Right cardiac atrium (tissue), 5 donors: ENCODE results near the gene MYLK. TPM values are rescaled to one million over a fixed set of nuclear protein-coding genes. Genes with fewer than 3 reads are reported as not detected.
A peak's percentile ranks its signal among the peaks of the same experiment; 100 is the strongest.

Experiments used
- ATAC-seq, 2 donors: fragments of 200-7000 bp; cut with Tn5 transposase; one replicate each; pipeline versions ENCODE4 v1.8.0 to v1.9.1; 2020; ENCODE audit warnings: moderate library complexity in 2 of 2, mild to moderate bottlenecking in 1 of 2
- DNase-seq, 3 donors: peaks; one replicate each; pipeline ENCODE4 v3.0.0-alpha.2; 2020
- H3K27ac ChIP-seq: one replicate; pipeline ENCODE4 v1.5.1; 2013; ENCODE audit warnings: mild to moderate bottlenecking, low read length, control low read depth, moderate library complexity
- H3K27me3 ChIP-seq: one replicate; pipeline ENCODE4 v1.6.1; 2013; ENCODE audit not compliant: control insufficient read depth, insufficient read depth
- H3K4me1 ChIP-seq: one replicate; pipeline ENCODE4 v1.6.1; 2013; ENCODE audit warnings: low read length; ENCODE audit not compliant: control insufficient read depth, insufficient read depth
- H3K4me3 ChIP-seq: one replicate; pipeline ENCODE4 v1.5.1; 2013; ENCODE audit warnings: low read length, control low read depth
- H3K9me3 ChIP-seq: one replicate; pipeline ENCODE4 v1.6.1; 2013; ENCODE audit warnings: low read length; ENCODE audit not compliant: control insufficient read depth
- WGBS: extraction: QIAGEN DNeasy Blood & Tissue Kit; methylation state at CpG from one replicate; pipeline ENCODE4 v1.1.7; 2013; 5-methylcytosine and 5-hydroxymethylcytosine counted together
- intact Hi-C, 4 donors: fragments of 100-400 bp; cut with DNase I; formaldehyde crosslinking; loops; one replicate each; pipeline versions ENCODE4 v1.11.0 to v1.14.0; 2022 to 2023
- polyA plus RNA-seq: library from polyadenylated mRNA; stranded (reverse); fragments of 200-250 nt; gene quantifications from one replicate; pipeline ENCODE4 v1.2.3, GENCODE V29; 2013
- total RNA-seq, 4 donors: library from RNA; stranded (reverse); fragmentation: NEBNext Ultra II Directional; extraction: Animal tissue kit (Norgen Biotek cat#: 25700); gene quantifications; one replicate each; pipeline ENCODE4 v1.2.1, GENCODE V29; 2021
- donor health status: healthy with polysubstance abuse.
- donor health status: DM: no; HTN: yes; CAD: no.
- donor health status: DM: no; HTN: no; CAD: no.
- donor health status: DM: no; HTN: yes; CAD: no; lungs with severe emphysema.
- donor health status: DM: yes; HTN: yes; CAD: no.

Gene MYLK
- total and polyA plus RNA-seq, 5 donors, result 27.3 to 645 (median 53.5) TPM

GRCh38 chr3:123597561-123597960 lies 286.6 kb downstream of the MYLK start:
- ATAC-seq (no peak), DNase-seq (no peak)
- no peak overlapping the region for H3K27ac ChIP-seq
- 95% methylated on average over 4 of the region's 4 CpGs for WGBS
- intact Hi-C loops, result no loop called here
- no peak overlapping the region for H3K4me3 ChIP-seq
- H3K27me3 ChIP-seq, result no peaks in the 10 kb centered on the region
- H3K9me3 ChIP-seq, result no peaks in the 10 kb centered on the region
- peaks cover 2% of the 10 kb centered on the region for H3K4me1 ChIP-seq

- H3K4me1 ChIP-seq, result peaks cover 2% of the 10 kb centered on the region
- 47% methylated on average over 5 of the region's 5 CpGs for WGBS
- no peak for ATAC-seq
- H3K27ac ChIP-seq, result no peak overlapping the region
- H3K9me3 ChIP-seq, result peaks cover 2% of the 10 kb centered on the region
- DNase-seq, result no peak
- intact Hi-C loops, result no loop called here
- no peak overlapping the region for H3K4me3 ChIP-seq
- no peaks in the 10 kb centered on the region for H3K27me3 ChIP-seq
Observed at GRCh38 chr3:123595396-123596180, 288.5 kb downstream of the MYLK start.

- peaks cover 2% of the 10 kb centered on the region for H3K4me1 ChIP-seq
- ATAC-seq (no peak), DNase-seq (no peak)
- peaks cover 3% of the 10 kb centered on the region for H3K9me3 ChIP-seq
- no peaks in the 10 kb centered on the region for H3K27me3 ChIP-seq
- 96% methylated on average over 3 of the region's 3 CpGs for WGBS
- no peak overlapping the region for H3K27ac ChIP-seq
- no peak overlapping the region for H3K4me3 ChIP-seq
- intact Hi-C loops, result no loop called here
Observed at GRCh38 chr3:123593381-123593780, 290.8 kb downstream of the MYLK start.

- no peaks in the 10 kb centered on the region for H3K27me3 ChIP-seq
- peaks cover 3% of the 10 kb centered on the region for H3K9me3 ChIP-seq
- H3K4me1 ChIP-seq, result peaks cover under 1% of the 10 kb centered on the region
- no peak overlapping the region for H3K4me3 ChIP-seq
- no peak overlapping the region for H3K27ac ChIP-seq
- intact Hi-C loops, result no loop called here
- DNase-seq (no peak), ATAC-seq (no peak)
- 99% methylated on average over 3 of the region's 3 CpGs for WGBS
Observed at GRCh38 chr3:123590685-123591450, 293.3 kb downstream of the MYLK start.

- DNase-seq (no peak), ATAC-seq (no peak)
- 53% methylated on average over 2 of the region's 2 CpGs for WGBS
- Histone ChIP-seq H3K27ac (peak overlapping the region; percentile 55), H3K27me3 (no peaks in the 10 kb centered on the region), H3K9me3 (peaks cover 3% of the 10 kb centered on the region), H3K4me1 (no peaks in the 10 kb centered on the region), H3K4me3 (no peak overlapping the region)
- intact Hi-C loops, result no loop called here
Observed at GRCh38 chr3:123587401-123587800, 296.7 kb downstream of the MYLK start.

GRCh38 chr3:123586968-123587367 lies 297.2 kb downstream of the MYLK start:
- Histone ChIP-seq H3K9me3 (peaks cover 3% of the 10 kb centered on the region), H3K27ac (no peak overlapping the region), H3K4me1 (no peaks in the 10 kb centered on the region), H3K4me3 (no peak overlapping the region), H3K27me3 (no peaks in the 10 kb centered on the region)
- DNase-seq, result no peak
- ATAC-seq, result no peak
- WGBS, result 65% methylated on average over 2 of the region's 2 CpGs
- intact Hi-C loops, result no loop called here

GRCh38 chr3:123586131-123586530 lies 298.0 kb downstream of the MYLK start:
- ATAC-seq (no peak), DNase-seq (peak in 2 of 3 donors; percentile 31 to 50)
- Histone ChIP-seq H3K4me1 (no peaks in the 10 kb centered on the region), H3K9me3 (peaks cover 3% of the 10 kb centered on the region), H3K4me3 (peak overlapping the region; percentile 73), H3K27ac (peak overlapping the region; percentile 47), H3K27me3 (no peaks in the 10 kb centered on the region)
- WGBS, result 7% methylated on average over 10 of the region's 10 CpGs
- intact Hi-C loops, result no loop called here

- intact Hi-C loops, result no loop called here
Observed at GRCh38 chr3:123584988-123585937, 298.9 kb downstream of the MYLK start, which contains the start of gene HACD2. Gene HACD2, minus strand, starts transcription at chr3:123585053. Its CDS starts 26 bp downstream, at chr3:123585027.

GRCh38 chr3:123584284-123584987 lies 299.7 kb downstream of the MYLK start:
- intact Hi-C loops, result no loop called here
- under 1% methylated on average over 65 of the region's 65 CpGs for WGBS
- DNase-seq (peak in 1 of 3 donors; percentile 85), ATAC-seq (peak; percentile 62 to 70)
- H3K27ac ChIP-seq, result peak overlapping the region; percentile 65
- H3K27me3 ChIP-seq, result no peaks in the 10 kb centered on the region
- peak overlapping the region; percentile 83 for H3K4me3 ChIP-seq
- no peaks in the 10 kb centered on the region for H3K9me3 ChIP-seq
- no peaks in the 10 kb centered on the region for H3K4me1 ChIP-seq

More at GRCh38 chr3:123584988-123585937, 298.9 kb downstream of the MYLK start, which contains the start of gene HACD2:
- Histone ChIP-seq H3K27ac (peak within 1 kb of the TSS; percentile 93), H3K27me3 (no peaks in the 10 kb centered on the region), H3K4me1 (no peaks in the 10 kb centered on the region), H3K4me3 (peak within 1 kb of the TSS; percentile 83), H3K9me3 (no peaks in the 10 kb centered on the region)
- DNase-seq (peak; percentile 97 to 99 (median 99)), ATAC-seq (peak; percentile 99)
- under 1% methylated on average over 54 of the region's 54 CpGs for WGBS

- H3K4me3 ChIP-seq, result no peak overlapping the region
- no peak for DNase-seq
Observed at GRCh38 chr3:123583561-123583960, 300.6 kb downstream of the MYLK start.

More at GRCh38 chr3:123583561-123583960, 300.6 kb downstream of the MYLK start:
- no peaks in the 10 kb centered on the region for H3K9me3 ChIP-seq
- H3K4me1 ChIP-seq, result no peaks in the 10 kb centered on the region
- intact Hi-C loops, result no loop called here
- no peaks in the 10 kb centered on the region for H3K27me3 ChIP-seq
- no peak overlapping the region for H3K27ac ChIP-seq
- WGBS, result 70% methylated on average over 3 of the region's 3 CpGs
- ATAC-seq, result no peak
